ENCODE data around the gene SLC9A9.

SLC9A9 gene

GRCh38 chr3:143497382-143497781 is 350.9 kb downstream of the SLC9A9 start:
- no peak for DNase-seq
- no peaks in the 10 kb centered on the region for H3K36me3 ChIP-seq (replicated peaks; ENCODE audit: insufficient read depth, low read length)
- H4K20me1 ChIP-seq (ENCODE audit: insufficient read depth, low read length): no peaks in the 10 kb centered on the region
- no peak overlapping the region for H3K27ac ChIP-seq (ENCODE audit: low read length)
- H3K4me3 ChIP-seq (ENCODE audit: low read length): no peak overlapping the region
- no peak for TF ChIP-seq CTCF (IDR thresholded peaks at IDR 0.05; ENCODE audit: low read length)
- no peak for TF ChIP-seq EZH2phosphoT487 (IDR thresholded peaks at IDR 0.05; ENCODE audit: low read length)
- no peak for TF ChIP-seq EZH2 (optimal IDR thresholded peaks at IDR 0.05; ENCODE audit: low read depth, low read length)
- no peaks in the 10 kb centered on the region for H3K9me2 ChIP-seq (replicated peaks; ENCODE audit: insufficient read depth, low read length)
- no peak overlapping the region for H3K4me2 ChIP-seq (ENCODE audit: low read depth, low read length)
- H3K9me3 ChIP-seq (replicated peaks; ENCODE audit: insufficient read depth, low read length): no peaks in the 10 kb centered on the region
- H3K79me2 ChIP-seq (ENCODE audit: low read length): no peaks in the 10 kb centered on the region
- H3K9ac ChIP-seq (ENCODE audit: low read length): no peak overlapping the region
- no peaks in the 10 kb centered on the region for H3F3A ChIP-seq (ENCODE audit: insufficient read depth, low read length)
- H2AFZ ChIP-seq (ENCODE audit: low read length): no peak overlapping the region
- no peaks in the 10 kb centered on the region for H3K4me1 ChIP-seq (ENCODE audit: low read length)
- H3K27me3 ChIP-seq (replicated peaks; ENCODE audit: insufficient read depth, low read length): no peaks in the 10 kb centered on the region

GRCh38 chr3:143496191-143496590 is 352.1 kb downstream of the SLC9A9 start:
- DNase-seq: no peak
- Histone ChIP-seq H3K4me1 (ENCODE audit: low read length) (no peaks in the 10 kb centered on the region), H3K79me2 (ENCODE audit: low read length) (no peaks in the 10 kb centered on the region), H4K20me1 (ENCODE audit: insufficient read depth, low read length) (no peaks in the 10 kb centered on the region), H2AFZ (ENCODE audit: low read length) (no peak overlapping the region), H3K4me3 (ENCODE audit: low read length) (no peak overlapping the region), H3K27me3 (replicated peaks; ENCODE audit: insufficient read depth, low read length) (no peaks in the 10 kb centered on the region), H3K9me2 (replicated peaks; ENCODE audit: insufficient read depth, low read length) (no peaks in the 10 kb centered on the region), H3K36me3 (replicated peaks; ENCODE audit: insufficient read depth, low read length) (no peaks in the 10 kb centered on the region), H3K27ac (ENCODE audit: low read length) (no peak overlapping the region), H3K4me2 (ENCODE audit: low read depth, low read length) (no peak overlapping the region), H3K9me3 (replicated peaks; ENCODE audit: insufficient read depth, low read length) (no peaks in the 10 kb centered on the region), H3K9ac (ENCODE audit: low read length) (no peak overlapping the region), H3F3A (ENCODE audit: insufficient read depth, low read length) (no peaks in the 10 kb centered on the region)
- TF ChIP-seq EZH2phosphoT487 (IDR thresholded peaks at IDR 0.05; ENCODE audit: low read length): no peak
- TF ChIP-seq CTCF (IDR thresholded peaks at IDR 0.05; ENCODE audit: low read length): no peak
- TF ChIP-seq EZH2 (optimal IDR thresholded peaks at IDR 0.05; ENCODE audit: low read depth, low read length): no peak

GRCh38 chr3:143495527-143495926 is 352.7 kb downstream of the SLC9A9 start:
- no peak for DNase-seq
- TF ChIP-seq CTCF (IDR thresholded peaks at IDR 0.05; ENCODE audit: low read length) (no peak), EZH2phosphoT487 (IDR thresholded peaks at IDR 0.05; ENCODE audit: low read length) (no peak), EZH2 (optimal IDR thresholded peaks at IDR 0.05; ENCODE audit: low read depth, low read length) (no peak)
- no peak overlapping the region for H3K4me3 ChIP-seq (ENCODE audit: low read length)
- no peaks in the 10 kb centered on the region for H3K9me2 ChIP-seq (replicated peaks; ENCODE audit: insufficient read depth, low read length)
- no peak overlapping the region for H3K9ac ChIP-seq (ENCODE audit: low read length)
- no peak overlapping the region for H3K27ac ChIP-seq (ENCODE audit: low read length)
- H3K36me3 ChIP-seq (replicated peaks; ENCODE audit: insufficient read depth, low read length): no peaks in the 10 kb centered on the region
- H2AFZ ChIP-seq (ENCODE audit: low read length): no peak overlapping the region
- H4K20me1 ChIP-seq (ENCODE audit: insufficient read depth, low read length): no peaks in the 10 kb centered on the region
- no peaks in the 10 kb centered on the region for H3F3A ChIP-seq (ENCODE audit: insufficient read depth, low read length)
- H3K4me1 ChIP-seq (ENCODE audit: low read length): no peaks in the 10 kb centered on the region
- no peaks in the 10 kb centered on the region for H3K79me2 ChIP-seq (ENCODE audit: low read length)
- no peaks in the 10 kb centered on the region for H3K27me3 ChIP-seq (replicated peaks; ENCODE audit: insufficient read depth, low read length)
- no peaks in the 10 kb centered on the region for H3K9me3 ChIP-seq (replicated peaks; ENCODE audit: insufficient read depth, low read length)
- H3K4me2 ChIP-seq (ENCODE audit: low read depth, low read length): no peak overlapping the region
